MM.1S (cell line): ENCODE data around the gene AADACL4.

ENCODE experiments used
- DNase-seq: peaks from one replicate; pipeline ENCODE4 v3.0.0-alpha.2; 2015
- H2AFZ ChIP-seq: fragments of 300-600 bp; sonication (generic); 2 replicates; pipeline ENCODE4 v1.6.0; 2016; ENCODE audit warnings: antibody characterized with exemption, low read length
- H3F3A ChIP-seq: fragments of 300-600 bp; sonication (generic); 2 replicates; pipeline ENCODE4 v1.6.1; 2016; ENCODE audit warnings: mild to moderate bottlenecking, antibody characterized with exemption, low read length, moderate library complexity, mixed read lengths; ENCODE audit not compliant: insufficient read depth
- H3K27ac ChIP-seq: fragments of 300-600 bp; sonication (generic); 2 replicates; pipeline ENCODE4 v1.5.1; 2016; ENCODE audit warnings: mild to moderate bottlenecking, low read length
- H3K27me3 ChIP-seq: fragments of 300-600 bp; sonication (generic); replicated peaks from 2 replicates; pipeline ENCODE4 v1.6.0; 2016; ENCODE audit warnings: low read length; ENCODE audit not compliant: insufficient read depth
- H3K36me3 ChIP-seq: fragments of 300-600 bp; sonication (generic); replicated peaks from 2 replicates; pipeline ENCODE4 v1.6.1; 2016; ENCODE audit warnings: mild to moderate bottlenecking, low read length, mixed read lengths; ENCODE audit not compliant: insufficient read depth
- H3K4me1 ChIP-seq: fragments of 300-600 bp; sonication (generic); 2 replicates; pipeline ENCODE4 v1.6.1; 2016; ENCODE audit warnings: low read length, mixed read lengths
- H3K4me2 ChIP-seq: fragments of 300-600 bp; sonication (generic); 2 replicates; pipeline ENCODE4 v1.6.0; 2016; ENCODE audit warnings: low read depth, low read length
- H3K4me3 ChIP-seq: fragments of 300-600 bp; sonication (generic); 2 replicates; pipeline ENCODE4 v1.5.1; 2016; ENCODE audit warnings: low read length, mixed read lengths
- H3K79me2 ChIP-seq: fragments of 300-600 bp; sonication (generic); 2 replicates; pipeline ENCODE4 v1.6.1; 2016; ENCODE audit warnings: mixed run types, low read length, mixed read lengths
- H3K9ac ChIP-seq: fragments of 300-600 bp; sonication (generic); 2 replicates; pipeline ENCODE4 v1.6.1; 2016; ENCODE audit warnings: low read length, mixed read lengths
- H3K9me2 ChIP-seq: fragments of 300-600 bp; sonication (generic); replicated peaks from 2 replicates; pipeline ENCODE4 v1.6.1; 2016; ENCODE audit warnings: mild to moderate bottlenecking, low read length, mixed read lengths; ENCODE audit not compliant: insufficient read depth
- H3K9me3 ChIP-seq: fragments of 300-600 bp; sonication (generic); replicated peaks from 2 replicates; pipeline ENCODE4 v1.6.1; 2016; ENCODE audit warnings: mild to moderate bottlenecking, low read length, mixed read lengths; ENCODE audit not compliant: insufficient read depth
- H4K20me1 ChIP-seq: fragments of 300-600 bp; sonication (generic); 2 replicates; pipeline ENCODE4 v1.6.1; 2016; ENCODE audit warnings: mild to moderate bottlenecking, low read length, moderate library complexity, mixed read lengths; ENCODE audit not compliant: insufficient read depth
- CTCF ChIP-seq: fragments of 300-600 bp; sonication (generic); IDR thresholded peaks from 2 replicates; pipeline ENCODE4 v1.5.1; 2016; ENCODE audit warnings: antibody characterized with exemption, low read length, mixed read lengths
- EZH2 ChIP-seq: fragments of 300-600 bp; sonication (generic); optimal IDR thresholded peaks from 2 replicates; pipeline ENCODE3; 2017; ENCODE audit warnings: low read depth, mild to moderate bottlenecking, antibody characterized with exemption, low read length, mixed read lengths
- EZH2phosphoT487 ChIP-seq: fragments of 300-600 bp; sonication (generic); IDR thresholded peaks from 2 replicates; pipeline ENCODE4 v1.6.1; 2018; ENCODE audit warnings: antibody characterized with exemption, low read length

Gene AADACL4

DNA sequence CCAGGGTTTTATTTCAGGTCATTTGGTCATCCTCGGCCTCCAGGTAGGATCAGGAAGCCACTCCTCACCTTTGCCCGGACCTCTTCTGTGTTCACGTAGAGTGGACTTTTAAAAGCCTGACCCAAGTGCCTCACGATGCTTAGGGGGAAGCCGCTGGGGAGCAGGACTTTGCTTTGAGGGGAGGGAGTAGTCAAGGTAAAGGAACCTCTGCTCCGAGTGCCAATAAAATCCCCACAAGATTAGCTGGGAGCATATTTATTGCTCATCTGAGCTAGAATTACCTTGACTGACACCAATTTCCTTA lies 25.3 kb upstream of the AADACL4 start:
- Histone ChIP-seq H3K9ac (no peak overlapping the region), H4K20me1 (no peaks in the 10 kb centered on the region), H3K27me3 (peaks cover 31% of the 10 kb centered on the region), H3K4me2 (peak overlapping the region; percentile 87), H3K9me2 (no peaks in the 10 kb centered on the region), H3F3A (peaks cover 13% of the 10 kb centered on the region; the same call in 1 of the 2 replicates), H3K4me3 (peak overlapping the region; percentile 75), H3K27ac (no peak overlapping the region), H3K36me3 (no peaks in the 10 kb centered on the region), H3K4me1 (peaks cover 13% of the 10 kb centered on the region), H3K79me2 (no peaks in the 10 kb centered on the region), H2AFZ (peak overlapping the region; percentile 93), H3K9me3 (no peaks in the 10 kb centered on the region)
- DNase-seq, result peak; percentile 16
- TF ChIP-seq EZH2 (no peak), CTCF (no peak), EZH2phosphoT487 (no peak)

GRCh38 chr1:12618965-12619791 lies 24.7 kb upstream of the AADACL4 start:
- Histone ChIP-seq H3K4me2 (peak overlapping the region; percentile 87), H3K4me3 (peak overlapping the region; percentile 75), H3K4me1 (peaks cover 13% of the 10 kb centered on the region), H3K36me3 (no peaks in the 10 kb centered on the region), H3K9me2 (no peaks in the 10 kb centered on the region), H3F3A (peaks cover 13% of the 10 kb centered on the region; the same call in 1 of the 2 replicates), H4K20me1 (no peaks in the 10 kb centered on the region), H2AFZ (peak overlapping the region; percentile 93), H3K9me3 (no peaks in the 10 kb centered on the region), H3K27me3 (peaks cover 31% of the 10 kb centered on the region), H3K79me2 (no peaks in the 10 kb centered on the region), H3K9ac (no peak overlapping the region), H3K27ac (no peak overlapping the region)
- TF ChIP-seq CTCF (no peak), EZH2 (no peak), EZH2phosphoT487 (no peak)
- peak; percentile 21 for DNase-seq

DNA sequence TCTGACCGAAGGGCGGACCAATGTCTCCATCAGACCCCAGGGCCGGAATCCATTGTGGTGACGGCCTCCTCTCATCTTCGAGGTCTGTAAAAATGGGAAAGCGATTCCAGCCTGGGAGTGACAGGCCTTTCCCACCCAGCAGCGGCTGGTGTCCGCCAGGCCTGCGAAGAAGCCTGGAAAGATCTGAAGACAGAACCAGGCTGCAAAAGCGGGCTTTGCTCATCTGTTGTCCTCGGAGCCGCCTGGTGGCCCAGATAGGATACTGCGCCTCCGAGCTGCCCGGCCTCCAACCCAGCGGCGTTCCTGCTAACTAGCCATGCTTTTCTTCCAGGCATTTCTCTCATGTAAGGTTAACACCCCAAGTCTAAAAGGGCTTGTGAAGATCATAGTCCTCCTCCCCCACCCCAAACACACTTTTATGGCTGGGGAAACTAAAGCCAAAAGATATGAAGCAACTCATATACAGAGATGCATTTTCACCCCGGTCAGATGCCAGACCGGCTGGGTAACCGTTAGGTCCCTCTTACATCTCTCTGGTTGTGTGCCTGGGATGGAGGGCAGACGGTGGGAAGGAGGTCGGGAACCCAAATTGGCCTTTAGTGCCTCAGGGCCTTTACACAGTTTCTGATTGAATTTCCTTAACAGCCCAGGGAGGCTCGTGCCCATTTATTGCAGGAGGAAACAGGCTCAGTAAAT lies 23.9 kb upstream of the AADACL4 start:
- Histone ChIP-seq H2AFZ (no peak overlapping the region), H3K27ac (no peak overlapping the region), H3K4me3 (no peak overlapping the region)

More for the DNA sequence above, 23.9 kb upstream of the AADACL4 start:
- no peaks in the 10 kb centered on the region for H3K9me3 ChIP-seq
- peak; percentile 92 for TF ChIP-seq CTCF
- no peak for TF ChIP-seq EZH2
- no peaks in the 10 kb centered on the region for H3K36me3 ChIP-seq
- H3K9me2 ChIP-seq, result no peaks in the 10 kb centered on the region
- H3K4me1 ChIP-seq, result peaks cover 13% of the 10 kb centered on the region
- H4K20me1 ChIP-seq, result no peaks in the 10 kb centered on the region
- peaks cover 31% of the 10 kb centered on the region for H3K27me3 ChIP-seq
- DNase-seq, result peak; percentile 78
- no peaks in the 10 kb centered on the region for H3K79me2 ChIP-seq
- H3K9ac ChIP-seq, result no peak overlapping the region
- peak overlapping the region; percentile 87 for H3K4me2 ChIP-seq
- H3F3A ChIP-seq, result peaks cover 13% of the 10 kb centered on the region; the same call in 1 of the 2 replicates
